K562 (cell line): Measurements from ENCODE around the gene ANKZF1. TPM values are rescaled to one million over a fixed set of nuclear protein-coding genes. Genes with fewer than 3 reads are reported as not detected.

Experiments used
- ARID2 ChIP-seq: fragments of 450-650 bp; IDR thresholded peaks from 2 replicates; pipeline ENCODE4 v1.6.1; 2017; ENCODE audit warnings: antibody characterized with exemption, mild to moderate bottlenecking
- BACH1 ChIP-seq: fragments of 200-800 bp; sonication (Bioruptor generic); IDR thresholded peaks from 2 replicates; pipeline ENCODE4 v1.6.1; 2016; ENCODE audit warnings: missing genetic modification characterization, missing compliant biosample characterization
- BCOR ChIP-seq: fragments of 450-650 bp; IDR thresholded peaks from 2 replicates; pipeline ENCODE4 v1.6.1; 2016
- CCNT2 ChIP-seq: IDR thresholded peaks from 2 replicates; pipeline ENCODE4 v1.6.1; 2011; ENCODE audit warnings: borderline replicate concordance, low read depth, mild to moderate bottlenecking, moderate library complexity, mixed read lengths, low read length; ENCODE audit not compliant: insufficient read length; ENCODE audit errors: extremely low read depth
- CEBPB ChIP-seq: fragments of 450-650 bp; IDR thresholded peaks from 2 replicates; pipeline ENCODE4 v1.6.1; 2016; ENCODE audit warnings: missing genetic modification characterization, missing compliant biosample characterization
- CSDE1 ChIP-seq, 2 experiments: fragments of 450-650 bp; IDR thresholded peaks; 2 replicates each; pipeline ENCODE4 v1.6.1; 2016; ENCODE audit warnings: mild to moderate bottlenecking in 1 of 2
- EP300 ChIP-seq: IDR thresholded peaks from 2 replicates; pipeline ENCODE4 v1.6.1; 2012; ENCODE audit warnings: low read length, improper control_type of control experiment
- FOXM1 ChIP-seq, 2 experiments: fragments of 450-650 bp in 1 of 2; sonication (generic) in 1 of 2; formaldehyde crosslinking in 1 of 2; IDR thresholded peaks; 2 replicates each; pipeline versions ENCODE4 v1.6.1 to v1.9.0; 2017 to 2022; ENCODE audit warnings: low read depth in 2 of 2, mild to moderate bottlenecking in 2 of 2, missing genetic modification reagents in 1 of 2, moderate library complexity in 1 of 2
- NFIX ChIP-seq: fragments of 250-450 bp; sonication (Bioruptor Pico); IDR thresholded peaks from 2 replicates; pipeline ENCODE4 v1.4.0; 2020; ENCODE audit warnings: low read depth, mild to moderate bottlenecking, moderate library complexity
- PPARD ChIP-seq: fragments of 250-450 bp; sonication (Bioruptor Pico); IDR thresholded peaks from 2 replicates; pipeline ENCODE4 v1.8.0; 2022; ENCODE audit warnings: inconsistent platforms, mild to moderate bottlenecking, moderate library complexity
- PTRF ChIP-seq: fragments of 450-650 bp; IDR thresholded peaks from 2 replicates; pipeline ENCODE4 v1.6.1; 2016; ENCODE audit warnings: mild to moderate bottlenecking, missing genetic modification characterization, missing compliant biosample characterization
- SMAD1 ChIP-seq: fragments of 150-350 bp; IDR thresholded peaks from 2 replicates; pipeline ENCODE4 v1.6.1; 2014; ENCODE audit warnings: low read length, low read depth; ENCODE audit not compliant: partially characterized antibody
- SMC3 ChIP-seq: conservative IDR thresholded peaks from 2 replicates; pipeline ENCODE4 v1.6.1; 2011; ENCODE audit warnings: low read depth, low read length, improper control_type of control experiment; ENCODE audit not compliant: insufficient read depth
- TCFL5 ChIP-seq: fragments of 250-450 bp; sonication (Bioruptor Pico); conservative IDR thresholded peaks from 2 replicates; pipeline ENCODE4 v1.6.1; 2021; ENCODE audit warnings: mild to moderate bottlenecking, moderate library complexity, matching md5 sums
- U2AF1 ChIP-seq: fragments of 200-400 bp; formaldehyde crosslinking; optimal IDR thresholded peaks from 2 replicates; pipeline ENCODE3; 2017; ENCODE audit warnings: mild to moderate bottlenecking, low read depth, low read length, moderate library complexity
- ZNF143 ChIP-seq: sonication (generic); formaldehyde crosslinking; IDR thresholded peaks from 2 replicates; pipeline ENCODE4 v1.9.0; 2022; ENCODE audit warnings: mild to moderate bottlenecking, missing genetic modification reagents
- ZNF165 ChIP-seq: fragments of 250-450 bp; sonication (Bioruptor Pico); IDR thresholded peaks from 2 replicates; pipeline ENCODE4 v1.4.0; 2020; ENCODE audit warnings: borderline replicate concordance
- ZNF324 ChIP-seq: fragments of 250-450 bp; sonication (Bioruptor Pico); IDR thresholded peaks from 2 replicates; pipeline ENCODE4 v1.4.0; 2020; ENCODE audit warnings: mild to moderate bottlenecking
- polyA plus RNA-seq, 8 experiments: library from polyadenylated mRNA; depleted of rRNA in 4 of 8; stranded (reverse) in 5 of 8; unstranded in 3 of 8; fragments of >200 nt; fragmentation: Nextera tagmentation in 2 of 8; fragmentation: Illumina TruSeq in 1 of 8; extraction: Ambion mirVana in 2 of 8; extraction: Trizol in 1 of 8; gene quantifications; 2 replicates each; pipeline versions ENCODE4 v1.2.1 to v1.2.3, GENCODE V29; 2011 to 2014; ENCODE audit warnings: inconsistent platforms in 1 of 8, missing spikeins in 1 of 8
- total RNA-seq, 7 experiments: library from RNA; depleted of rRNA in 6 of 7; stranded (reverse); fragments of >200 nt in 6 of 7; fragmentation: Illumina TruSeq in 2 of 7; extraction: Trizol in 2 of 7; gene quantifications; 2 replicates each; pipeline versions ENCODE4 v1.2.1 to v1.2.3, GENCODE V29; 2011 to 2021; ENCODE audit warnings: low replicate concordance in 1 of 7
- TF ChIP-seq, protein P1 (sequence below), 2 experiments: IDR thresholded peaks; 2 replicates each; pipeline ENCODE4 v1.6.1; 2011; ENCODE audit warnings: borderline replicate concordance in 1 of 2, control low read depth in 1 of 2, low read depth in 1 of 2, low read length in 1 of 2, mild to moderate bottlenecking in 1 of 2, mixed read lengths in 1 of 2, moderate library complexity in 1 of 2; ENCODE audit not compliant: insufficient read depth in 1 of 2, insufficient read length in 1 of 2, poor library complexity in 1 of 2, severe bottlenecking in 1 of 2; ENCODE audit errors: extremely low read depth in 1 of 2
- TF ChIP-seq, protein P2 (sequence below): fragments of 450-650 bp; IDR thresholded peaks from 2 replicates; pipeline ENCODE4 v1.6.1; 2014; ENCODE audit warnings: low read depth, mild to moderate bottlenecking, moderate library complexity, borderline replicate concordance
- TF ChIP-seq, protein P3 (sequence below): fragments of 450-650 bp; formaldehyde crosslinking; IDR thresholded peaks from 2 replicates; pipeline ENCODE4 v1.4.0; 2020; ENCODE audit warnings: mild to moderate bottlenecking
- TF ChIP-seq, protein P4 (sequence below): fragments of 250-450 bp; sonication (Bioruptor Pico); IDR thresholded peaks from 2 replicates; pipeline ENCODE4 v1.5.0; 2022; ENCODE audit warnings: mild to moderate bottlenecking

Gene ANKZF1
- total and polyA plus RNA-seq, 9 of the 15 experiments (the other 6 are each of a cell fraction or from before 2014, with no cell fraction given): 3.1 to 60.6 (median 31.0) TPM

DNA sequence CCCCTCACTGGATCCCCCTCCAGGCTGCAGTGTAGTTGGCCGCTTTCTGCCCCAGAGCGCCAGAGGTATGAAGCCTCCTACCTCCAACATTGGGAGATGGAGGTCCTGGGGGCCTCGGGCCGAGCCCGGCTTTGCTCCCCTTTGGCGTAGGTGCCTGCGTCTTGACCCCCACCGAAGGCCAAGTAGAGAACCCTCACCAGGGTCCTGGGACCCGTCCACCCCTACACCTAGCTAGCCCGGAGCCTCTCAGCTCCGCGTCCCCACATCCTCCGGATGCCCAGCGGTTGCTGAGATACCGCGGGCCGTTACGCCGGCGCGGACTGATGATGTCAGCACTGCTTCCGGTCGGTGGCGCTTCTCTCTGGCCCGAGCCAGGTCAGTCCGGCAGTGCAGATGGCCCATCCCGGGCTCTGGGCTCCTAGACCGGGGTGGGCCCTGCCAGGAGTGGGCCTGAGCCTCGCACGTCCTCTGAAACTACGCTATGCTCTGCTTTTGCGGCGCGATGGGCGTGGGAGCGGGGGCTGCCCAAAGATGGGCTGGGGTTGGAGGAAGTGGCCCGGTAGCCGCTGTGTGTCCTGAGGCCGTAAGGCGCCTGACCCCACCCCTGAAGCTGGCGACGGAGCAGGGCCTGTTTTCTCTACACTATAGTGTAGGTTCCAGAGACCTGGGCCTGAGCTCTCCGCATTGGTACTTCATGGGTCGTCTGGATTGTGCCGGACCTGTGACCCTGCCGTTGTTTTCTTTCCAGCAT, 15.7 kb downstream of the ANKZF1 start, which contains the start of the genes GLB1L and STK16 (continued):
- no peak for TF ChIP-seq ZNF143 (CRISPR knock-in tag)
- no peak for TF ChIP-seq ZNF324 (CRISPR knock-in tag)
- TF ChIP-seq, protein P1, sequence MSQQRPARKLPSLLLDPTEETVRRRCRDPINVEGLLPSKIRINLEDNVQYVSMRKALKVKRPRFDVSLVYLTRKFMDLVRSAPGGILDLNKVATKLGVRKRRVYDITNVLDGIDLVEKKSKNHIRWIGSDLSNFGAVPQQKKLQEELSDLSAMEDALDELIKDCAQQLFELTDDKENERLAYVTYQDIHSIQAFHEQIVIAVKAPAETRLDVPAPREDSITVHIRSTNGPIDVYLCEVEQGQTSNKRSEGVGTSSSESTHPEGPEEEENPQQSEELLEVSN (IDR thresholded peaks at IDR 0.05; ENCODE audit: borderline replicate concordance in 1 of 2, extremely low read depth in 1 of 2, insufficient read depth in 1 of 2, insufficient read length in 1 of 2, low read depth in 1 of 2, low read length in 1 of 2, poor library complexity in 1 of 2, severe bottlenecking in 1 of 2): peak in 1 of 2 experiments; percentile 42
- TF ChIP-seq BACH1 (tag): 0 out of 2 replicates have a peak, but pooled peaks have one; percentile 61
- TF ChIP-seq NFIX (CRISPR knock-in tag): no peak
- TF ChIP-seq SMC3: 0 out of 2 replicates have a peak, but pooled peaks have one; percentile 3
- TF ChIP-seq, protein P2, sequence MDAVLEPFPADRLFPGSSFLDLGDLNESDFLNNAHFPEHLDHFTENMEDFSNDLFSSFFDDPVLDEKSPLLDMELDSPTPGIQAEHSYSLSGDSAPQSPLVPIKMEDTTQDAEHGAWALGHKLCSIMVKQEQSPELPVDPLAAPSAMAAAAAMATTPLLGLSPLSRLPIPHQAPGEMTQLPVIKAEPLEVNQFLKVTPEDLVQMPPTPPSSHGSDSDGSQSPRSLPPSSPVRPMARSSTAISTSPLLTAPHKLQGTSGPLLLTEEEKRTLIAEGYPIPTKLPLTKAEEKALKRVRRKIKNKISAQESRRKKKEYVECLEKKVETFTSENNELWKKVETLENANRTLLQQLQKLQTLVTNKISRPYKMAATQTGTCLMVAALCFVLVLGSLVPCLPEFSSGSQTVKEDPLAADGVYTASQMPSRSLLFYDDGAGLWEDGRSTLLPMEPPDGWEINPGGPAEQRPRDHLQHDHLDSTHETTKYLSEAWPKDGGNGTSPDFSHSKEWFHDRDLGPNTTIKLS: peak; percentile 44; the same call in 1 of the 2 replicates
- no peak for TF ChIP-seq SMAD1
- no peak for TF ChIP-seq TCFL5 (CRISPR knock-in tag)
- TF ChIP-seq U2AF1: no peak
- TF ChIP-seq PTRF: no peak
- TF ChIP-seq, protein P3, sequence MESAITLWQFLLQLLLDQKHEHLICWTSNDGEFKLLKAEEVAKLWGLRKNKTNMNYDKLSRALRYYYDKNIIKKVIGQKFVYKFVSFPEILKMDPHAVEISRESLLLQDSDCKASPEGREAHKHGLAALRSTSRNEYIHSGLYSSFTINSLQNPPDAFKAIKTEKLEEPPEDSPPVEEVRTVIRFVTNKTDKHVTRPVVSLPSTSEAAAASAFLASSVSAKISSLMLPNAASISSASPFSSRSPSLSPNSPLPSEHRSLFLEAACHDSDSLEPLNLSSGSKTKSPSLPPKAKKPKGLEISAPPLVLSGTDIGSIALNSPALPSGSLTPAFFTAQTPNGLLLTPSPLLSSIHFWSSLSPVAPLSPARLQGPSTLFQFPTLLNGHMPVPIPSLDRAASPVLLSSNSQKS (CRISPR knock-in tag): no peak
- TF ChIP-seq ZNF165 (CRISPR knock-in tag): no peak
- no peak for TF ChIP-seq CEBPB (tag)
- TF ChIP-seq PPARD: no peak
- TF ChIP-seq CSDE1 (IDR thresholded peaks at IDR 0.05): 0 out of 4 replicates have a peak, but pooled peaks of 1 of the 2 experiments have one; percentile 23
- TF ChIP-seq BCOR: no peak
- no peak; the same call in 1 of the 2 replicates for TF ChIP-seq FOXM1 (IDR thresholded peaks at IDR 0.05; ENCODE audit: low read depth)
- TF ChIP-seq FOXM1 (CRISPR knock-in tag; IDR thresholded peaks at IDR 0.05; ENCODE audit: low read depth): no peak
- TF ChIP-seq ARID2: no peak
- TF ChIP-seq, protein P4, sequence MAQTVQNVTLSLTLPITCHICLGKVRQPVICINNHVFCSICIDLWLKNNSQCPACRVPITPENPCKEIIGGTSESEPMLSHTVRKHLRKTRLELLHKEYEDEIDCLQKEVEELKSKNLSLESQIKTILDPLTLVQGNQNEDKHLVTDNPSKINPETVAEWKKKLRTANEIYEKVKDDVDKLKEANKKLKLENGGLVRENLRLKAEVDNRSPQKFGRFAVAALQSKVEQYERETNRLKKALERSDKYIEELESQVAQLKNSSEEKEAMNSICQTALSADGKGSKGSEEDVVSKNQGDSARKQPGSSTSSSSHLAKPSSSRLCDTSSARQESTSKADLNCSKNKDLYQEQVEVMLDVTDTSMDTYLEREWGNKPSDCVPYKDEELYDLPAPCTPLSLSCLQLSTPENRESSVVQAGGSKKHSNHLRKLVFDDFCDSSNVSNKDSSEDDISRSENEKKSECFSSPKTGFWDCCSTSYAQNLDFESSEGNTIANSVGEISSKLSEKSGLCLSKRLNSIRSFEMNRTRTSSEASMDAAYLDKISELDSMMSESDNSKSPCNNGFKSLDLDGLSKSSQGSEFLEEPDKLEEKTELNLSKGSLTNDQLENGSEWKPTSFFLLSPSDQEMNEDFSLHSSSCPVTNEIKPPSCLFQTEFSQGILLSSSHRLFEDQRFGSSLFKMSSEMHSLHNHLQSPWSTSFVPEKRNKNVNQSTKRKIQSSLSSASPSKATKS (CRISPR knock-in tag): no peak
- peak; percentile 36; the same call in 1 of the 2 replicates for TF ChIP-seq EP300
- TF ChIP-seq CCNT2: peak; percentile 46
